ENCODE results near the gene ALKBH4. TPM values are rescaled to one million over a fixed set of nuclear protein-coding genes. Genes with fewer than 3 reads are reported as not detected.
"Not testable (repeated sequence)": the region's sequence is repeated elsewhere in the genome, so short reads cannot be mapped to it uniquely, and the experiment has no call there.

The ALKBH4 gene
- total RNA-seq, 1 experiment from 2014 or later, result 29.1 TPM

GRCh38 chr7:102469972-102470825, 5.5 kb upstream of the ALKBH4 start:
- no peak for DNase-seq
- H3K4me3 ChIP-seq (ENCODE audit: insufficient read depth, low read depth, low read length), result no peak overlapping the region
- peaks cover 4% of the 10 kb centered on the region for H3K36me3 ChIP-seq (replicated peaks; ENCODE audit: control insufficient read depth, insufficient read depth, low read length)
- H3K27me3 ChIP-seq (ENCODE audit: control insufficient read depth, insufficient read depth, low read length), result no peaks in the 10 kb centered on the region

GRCh38 chr7:102469351-102469971, 4.8 kb upstream of the ALKBH4 start:
- no peak for DNase-seq
- peaks cover 4% of the 10 kb centered on the region for H3K36me3 ChIP-seq (replicated peaks; ENCODE audit: control insufficient read depth, insufficient read depth, low read length)
- no peaks in the 10 kb centered on the region for H3K27me3 ChIP-seq (ENCODE audit: control insufficient read depth, insufficient read depth, low read length)
- H3K4me3 ChIP-seq (ENCODE audit: insufficient read depth, low read depth, low read length), result no peak overlapping the region

- DNase-seq, result peak; percentile 69
- Histone ChIP-seq H3K27me3 (ENCODE audit: control insufficient read depth, insufficient read depth, low read length) (no peaks in the 10 kb centered on the region), H3K4me3 (ENCODE audit: insufficient read depth, low read depth, low read length) (no peak overlapping the region), H3K36me3 (replicated peaks; ENCODE audit: control insufficient read depth, insufficient read depth, low read length) (peaks cover 4% of the 10 kb centered on the region)
Measured at GRCh38 chr7:102468478-102469350, 4.1 kb upstream of the ALKBH4 start.

DNA sequence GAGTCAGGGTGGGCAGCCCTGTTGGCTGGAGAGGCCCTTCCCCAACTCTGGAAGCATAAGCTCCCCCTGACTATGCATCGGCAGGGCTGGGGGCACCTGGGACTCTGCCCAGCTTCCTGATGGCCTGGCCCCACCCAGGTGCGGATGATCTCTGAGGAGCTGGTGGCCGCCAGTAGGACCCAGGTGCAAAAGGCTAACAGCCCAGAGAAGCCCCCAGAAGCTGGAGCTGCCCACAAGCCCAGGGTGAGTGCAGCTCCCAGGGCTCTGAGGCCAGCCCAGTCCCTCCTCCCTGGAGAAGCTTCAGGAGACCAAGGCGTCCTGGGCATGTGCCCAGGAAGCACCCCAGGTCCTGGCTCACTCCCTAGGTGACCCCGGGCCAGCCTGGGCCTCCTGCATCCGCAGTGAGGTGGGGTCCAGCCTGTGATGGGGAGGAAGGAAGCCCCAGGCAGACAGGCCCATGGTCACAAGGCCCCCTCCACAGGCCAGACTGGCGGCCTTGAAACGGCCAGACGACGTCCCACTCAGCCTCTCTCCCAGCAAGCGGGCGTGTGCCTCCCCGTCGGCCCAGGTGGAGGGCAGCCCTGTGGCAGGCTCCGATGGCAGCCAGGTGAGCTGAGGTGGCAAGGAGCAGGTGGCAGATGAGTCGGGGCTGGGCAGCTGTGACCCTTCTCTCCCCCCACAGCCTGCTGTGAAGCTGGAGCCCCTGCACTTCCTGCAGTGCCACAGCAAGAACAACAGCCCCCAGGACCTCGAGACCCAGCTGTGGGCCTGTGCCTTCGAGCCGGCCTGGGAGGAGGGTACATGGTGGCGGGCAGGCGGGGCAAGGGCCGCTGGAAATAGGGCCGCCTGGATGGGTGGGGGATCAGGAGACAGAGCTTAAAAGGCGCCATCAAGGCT, 3.2 kb upstream of the ALKBH4 start:
- Histone ChIP-seq H3K27me3 (ENCODE audit: control insufficient read depth, insufficient read depth, low read length) (no peaks in the 10 kb centered on the region), H3K4me3 (ENCODE audit: insufficient read depth, low read depth, low read length) (no peak overlapping the region), H3K36me3 (replicated peaks; ENCODE audit: control insufficient read depth, insufficient read depth, low read length) (peaks cover 4% of the 10 kb centered on the region)
- no peak for DNase-seq

- no peaks in the 10 kb centered on the region for H3K27me3 ChIP-seq (ENCODE audit: control insufficient read depth, insufficient read depth, low read length)
- H3K36me3 ChIP-seq (replicated peaks; ENCODE audit: control insufficient read depth, insufficient read depth, low read length), result peaks cover 2% of the 10 kb centered on the region; the same call in 1 of the 2 replicates
- no peak overlapping the region for H3K4me3 ChIP-seq (ENCODE audit: insufficient read depth, low read depth, low read length)
- no peak for DNase-seq
Measured at GRCh38 chr7:102466097-102466496, 1.4 kb upstream of the ALKBH4 start.

DNA sequence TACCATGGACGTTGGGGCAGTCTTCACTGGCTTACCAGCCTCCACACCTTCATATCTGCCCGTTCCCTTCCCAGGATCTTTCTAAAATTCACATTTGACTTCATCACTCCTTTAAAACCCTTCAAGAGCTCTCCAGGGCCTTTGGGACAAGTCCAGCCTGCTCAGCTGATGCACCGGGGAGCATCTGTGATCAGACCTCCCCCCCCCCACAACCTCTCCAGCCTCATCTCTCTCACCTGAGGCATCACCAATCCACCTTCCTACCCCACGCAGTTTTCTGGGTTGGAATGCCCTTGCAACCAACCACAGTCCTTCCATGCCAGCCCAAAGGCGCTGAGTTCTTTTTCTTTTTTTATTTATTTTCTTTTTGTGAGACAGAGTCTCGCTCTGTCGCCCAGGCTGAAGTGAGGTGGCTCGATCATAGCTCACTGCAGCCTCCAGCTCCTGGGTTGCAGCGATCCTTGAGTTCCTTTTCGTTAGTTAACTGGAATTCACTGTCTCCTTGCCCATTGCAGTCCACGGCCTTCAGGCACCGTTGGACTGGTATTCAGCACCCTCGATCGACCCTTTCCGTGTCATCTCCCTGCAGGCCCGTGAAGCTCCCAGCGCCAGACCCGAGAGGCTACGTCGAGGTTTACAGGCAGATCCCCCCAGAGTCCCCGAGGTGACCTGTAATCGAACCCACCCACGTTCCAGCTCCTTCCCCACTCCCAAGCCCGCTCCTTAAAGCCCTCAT, 654 bp downstream of the ALKBH4 start:
- DNase-seq, result no peak
- no peaks in the 10 kb centered on the region for H3K27me3 ChIP-seq (ENCODE audit: control insufficient read depth, insufficient read depth, low read length)
- H3K36me3 ChIP-seq (replicated peaks; ENCODE audit: control insufficient read depth, insufficient read depth, low read length), result peaks cover 3% of the 10 kb centered on the region
- H3K4me3 ChIP-seq (ENCODE audit: insufficient read depth, low read depth, low read length), result peak overlapping the region; percentile 96

GRCh38 chr7:102460467-102460866, 4.2 kb downstream of the ALKBH4 start:
- no peaks in the 10 kb centered on the region for H3K27me3 ChIP-seq (ENCODE audit: control insufficient read depth, insufficient read depth, low read length)
- DNase-seq, result no peak
- no peak overlapping the region for H3K4me3 ChIP-seq (ENCODE audit: insufficient read depth, low read depth, low read length)
- H3K36me3 ChIP-seq (replicated peaks; ENCODE audit: control insufficient read depth, insufficient read depth, low read length), result peaks cover 9% of the 10 kb centered on the region

GRCh38 chr7:102459221-102459844, 5.3 kb downstream of the ALKBH4 start:
- no peaks in the 10 kb centered on the region for H3K27me3 ChIP-seq (ENCODE audit: control insufficient read depth, insufficient read depth, low read length)

DNA sequence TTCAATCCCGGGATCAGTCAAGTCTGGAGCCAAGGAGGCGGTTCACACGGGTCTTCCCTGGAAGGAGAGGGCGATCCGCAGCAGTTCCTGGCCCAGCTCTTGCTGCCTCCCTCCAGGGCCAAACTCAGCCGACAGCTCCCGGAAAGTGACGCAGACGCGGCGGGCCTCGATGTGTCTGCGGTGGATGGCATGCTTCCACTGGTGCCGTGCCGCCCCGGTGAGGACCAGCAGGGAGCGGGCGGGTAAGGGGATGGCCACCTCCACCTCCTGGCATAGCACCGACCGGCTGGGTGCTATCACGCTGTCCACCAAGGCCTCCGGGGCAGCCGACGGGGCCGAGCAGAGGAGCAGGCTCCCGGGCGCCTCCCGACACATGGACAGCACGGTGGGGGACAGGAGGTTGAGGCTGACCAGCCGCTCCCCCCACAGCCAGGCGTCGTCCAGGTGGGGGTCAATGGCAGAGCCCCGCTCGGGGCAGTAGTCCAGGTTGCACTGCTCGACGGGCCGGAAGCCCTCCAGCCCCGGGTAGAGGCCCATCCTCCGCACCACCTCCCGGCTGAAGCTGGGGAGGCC, 7.2 kb downstream of the ALKBH4 start:
- Histone ChIP-seq H3K27me3 (ENCODE audit: control insufficient read depth, insufficient read depth, low read length) (no peaks in the 10 kb centered on the region), H3K4me3 (ENCODE audit: insufficient read depth, low read depth, low read length) (no peak overlapping the region), H3K36me3 (replicated peaks; ENCODE audit: control insufficient read depth, insufficient read depth, low read length) (peaks cover 9% of the 10 kb centered on the region)
- DNase-seq, result no peak

More at GRCh38 chr7:102459221-102459844, 5.3 kb downstream of the ALKBH4 start:
- Histone ChIP-seq H3K36me3 (replicated peaks; ENCODE audit: control insufficient read depth, insufficient read depth, low read length) (peaks cover 9% of the 10 kb centered on the region), H3K4me3 (ENCODE audit: insufficient read depth, low read depth, low read length) (no peak overlapping the region)
- no peak for DNase-seq

DNA sequence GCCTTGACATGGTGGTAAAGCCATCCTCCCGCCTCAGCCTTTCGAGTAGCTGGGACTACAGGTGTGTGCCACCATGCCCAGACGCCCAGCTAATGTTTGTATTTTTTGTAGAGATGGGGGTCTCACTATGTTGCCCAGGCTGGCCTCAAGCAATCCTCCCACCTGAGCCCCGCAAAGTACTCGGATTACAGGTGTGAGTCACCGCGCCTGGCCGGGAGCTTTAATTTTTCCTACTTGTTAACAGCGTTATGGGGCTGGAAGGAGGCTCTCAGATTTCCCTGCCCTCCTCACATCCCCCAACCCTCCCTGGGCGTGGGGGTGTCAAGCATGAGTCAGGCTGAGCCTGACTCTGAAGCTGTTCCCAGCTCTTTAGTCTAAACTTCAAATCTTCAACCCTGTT, 8.3 kb downstream of the ALKBH4 start:
- Histone ChIP-seq H3K4me3 (ENCODE audit: insufficient read depth, low read depth, low read length) (no peak overlapping the region), H3K27me3 (ENCODE audit: control insufficient read depth, insufficient read depth, low read length) (no peaks in the 10 kb centered on the region), H3K36me3 (replicated peaks; ENCODE audit: control insufficient read depth, insufficient read depth, low read length) (peaks cover 9% of the 10 kb centered on the region)
- no peak for DNase-seq

DNA sequence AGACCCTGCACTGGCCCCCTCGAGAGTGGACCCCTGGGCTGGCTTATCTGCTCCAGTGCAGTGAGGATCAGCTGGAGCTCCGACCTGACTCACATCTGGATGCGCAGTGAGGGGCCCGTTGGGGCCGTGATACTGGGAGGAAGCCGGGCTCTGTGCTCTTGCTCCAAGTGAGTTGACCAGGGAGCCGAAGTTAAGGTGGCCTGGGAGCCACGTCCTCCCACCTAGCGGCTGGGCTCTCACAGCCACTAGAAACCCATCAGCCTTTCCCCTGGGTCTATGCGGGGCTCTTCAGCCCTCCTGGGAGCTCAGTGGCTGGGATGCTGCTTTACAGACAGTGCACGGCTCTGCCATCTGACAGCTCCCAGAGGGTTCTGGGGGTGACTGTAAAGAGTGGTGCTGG, 9.1 kb downstream of the ALKBH4 start:
- peaks cover 9% of the 10 kb centered on the region for H3K36me3 ChIP-seq (replicated peaks; ENCODE audit: control insufficient read depth, insufficient read depth, low read length)
- DNase-seq, result no peak
- no peak overlapping the region for H3K4me3 ChIP-seq (ENCODE audit: insufficient read depth, low read depth, low read length)
- no peaks in the 10 kb centered on the region for H3K27me3 ChIP-seq (ENCODE audit: control insufficient read depth, insufficient read depth, low read length)

- not testable (repeated sequence) for DNase-seq; H3K4me3 ChIP-seq (ENCODE audit: insufficient read depth, low read depth, low read length); H3K27me3 ChIP-seq (ENCODE audit: control insufficient read depth, insufficient read depth, low read length); H3K36me3 ChIP-seq (replicated peaks; ENCODE audit: control insufficient read depth, insufficient read depth, low read length)
Measured at GRCh38 chr7:102454932-102455331, 9.7 kb downstream of the ALKBH4 start.

- H3K27me3 ChIP-seq (ENCODE audit: control insufficient read depth, insufficient read depth, low read length), result no peaks in the 10 kb centered on the region
- H3K36me3 ChIP-seq (replicated peaks; ENCODE audit: control insufficient read depth, insufficient read depth, low read length), result peaks cover 8% of the 10 kb centered on the region
- DNase-seq, result peak; percentile 68
- no peak overlapping the region for H3K4me3 ChIP-seq (ENCODE audit: insufficient read depth, low read depth, low read length)
Measured at GRCh38 chr7:102454468-102454867, 10.2 kb downstream of the ALKBH4 start.

All from H7 (cell line).